ENCODE results near the gene LDB2. TPM values are rescaled to one million over a fixed set of nuclear protein-coding genes. Genes with fewer than 3 reads are reported as not detected.

Gene LDB2
- total and polyA plus RNA-seq, 3 donors from 2014 or later = 14.6 to 17.8 (median 15.7) TPM

GRCh38 chr4:16835597-16836247 is 62.7 kb downstream of the LDB2 start:
- H3K27ac ChIP-seq = no peak overlapping the region
- intact Hi-C loops (cut with DNase I; ENCODE audit: low total_unique reads) = no loop called here
- WGBS, 2 donors = 93 to 94% methylated on average over 2 of the region's 2 CpGs
- H3K9me3 ChIP-seq = no peaks in the 10 kb centered on the region
- no peak for DNase-seq
- no peak overlapping the region for H3K4me3 ChIP-seq
- H3K4me1 ChIP-seq = no peaks in the 10 kb centered on the region
- H3K36me3 ChIP-seq (ENCODE audit: low read depth, missing control alignments) = no peaks in the 10 kb centered on the region
- no peaks in the 10 kb centered on the region for H3K27me3 ChIP-seq
- no peak for TF ChIP-seq POLR2A (IDR thresholded peaks at IDR 0.05)

GRCh38 chr4:16834814-16835213 is 63.6 kb downstream of the LDB2 start:
- no peak for TF ChIP-seq CTCF (IDR thresholded peaks at IDR 0.05)
- TF ChIP-seq POLR2A (IDR thresholded peaks at IDR 0.05) = no peak
- Histone ChIP-seq H3K4me1 (no peaks in the 10 kb centered on the region), H3K4me3 (no peak overlapping the region), H3K9me3 (no peaks in the 10 kb centered on the region), H3K27me3 (no peaks in the 10 kb centered on the region), H3K36me3 (ENCODE audit: low read depth, missing control alignments) (no peaks in the 10 kb centered on the region), H3K27ac (no peak overlapping the region)
- WGBS, 2 donors = 95 to 97% methylated on average over 2 of the region's 2 CpGs
- intact Hi-C loops (cut with DNase I; ENCODE audit: low total_unique reads) = no loop called here
- no peak for DNase-seq

- Histone ChIP-seq H3K4me3 (no peak overlapping the region), H3K36me3 (ENCODE audit: low read depth, missing control alignments) (no peaks in the 10 kb centered on the region), H3K9me3 (no peaks in the 10 kb centered on the region), H3K27ac (no peak overlapping the region), H3K27me3 (no peaks in the 10 kb centered on the region), H3K4me1 (no peaks in the 10 kb centered on the region)
- no peak for TF ChIP-seq CTCF (IDR thresholded peaks at IDR 0.05)
- TF ChIP-seq POLR2A (IDR thresholded peaks at IDR 0.05) = no peak
- 94 to 95% methylated on average over 4 of the region's 4 CpGs for WGBS, 2 donors
- no peak for DNase-seq
- intact Hi-C loops (cut with DNase I; ENCODE audit: low total_unique reads) = no loop called here
Observed at GRCh38 chr4:16833722-16834121, 64.7 kb downstream of the LDB2 start.

- Histone ChIP-seq H3K27me3 (no peaks in the 10 kb centered on the region), H3K4me1 (peaks cover 5% of the 10 kb centered on the region), H3K27ac (no peak overlapping the region), H3K4me3 (no peak overlapping the region), H3K9me3 (no peaks in the 10 kb centered on the region), H3K36me3 (ENCODE audit: low read depth, missing control alignments) (no peaks in the 10 kb centered on the region)
- TF ChIP-seq CTCF (IDR thresholded peaks at IDR 0.05) (no peak), POLR2A (IDR thresholded peaks at IDR 0.05) (no peak)
- 87 to 89% methylated on average over 3 of the region's 3 CpGs for WGBS, 2 donors
- intact Hi-C loops (cut with DNase I; ENCODE audit: low total_unique reads) = no loop called here
- no peak for DNase-seq
Observed at GRCh38 chr4:16830081-16830480, 68.4 kb downstream of the LDB2 start.

- Histone ChIP-seq H3K36me3 (ENCODE audit: low read depth, missing control alignments) (no peaks in the 10 kb centered on the region), H3K4me1 (peaks cover 5% of the 10 kb centered on the region), H3K9me3 (no peaks in the 10 kb centered on the region), H3K27me3 (no peaks in the 10 kb centered on the region), H3K4me3 (no peak overlapping the region), H3K27ac (peak overlapping the region in 1 of 2 donors; percentile 42)
- intact Hi-C loops (cut with DNase I; ENCODE audit: low total_unique reads) = no loop called here
- TF ChIP-seq POLR2A (IDR thresholded peaks at IDR 0.05) = no peak
- TF ChIP-seq CTCF (IDR thresholded peaks at IDR 0.05) = no peak
- 62% methylated on average over 12 of the region's 12 CpGs for WGBS, 2 donors
- DNase-seq = no peak
Observed at GRCh38 chr4:16827794-16828724, 70.4 kb downstream of the LDB2 start.
